Smooth muscle cell (in vitro differentiated cells): ENCODE measurements around the gene TULP3. TPM values are rescaled to one million over a fixed set of nuclear protein-coding genes. Genes with fewer than 3 reads are reported as not detected.

Source experiments
- DNase-seq: peaks from one replicate; lab custom pipeline; 2025; ENCODE audit not compliant: unreplicated experiment; lab: John Stamatoyannopoulos, UW
- H2AFZ ChIP-seq: fragments of 200-600 bp; sonication (generic); 2 replicates; pipeline ENCODE4 v1.6.0; 2016; ENCODE audit warnings: antibody characterized with exemption, low read depth, mild to moderate bottlenecking
- H3F3A ChIP-seq: fragments of 200-600 bp; sonication (generic); 2 replicates; pipeline ENCODE4 v1.6.0; 2017; ENCODE audit warnings: antibody characterized with exemption, low read depth
- H3K27ac ChIP-seq: fragments of 200-600 bp; sonication (generic); 2 replicates; pipeline ENCODE4 v1.5.1; 2016; ENCODE audit warnings: low read depth, mild to moderate bottlenecking
- H3K27me3 ChIP-seq: fragments of 200-600 bp; sonication (generic); 2 replicates; pipeline ENCODE4 v1.6.1; 2016; ENCODE audit warnings: low read depth, mild to moderate bottlenecking
- H3K36me3 ChIP-seq: fragments of 200-600 bp; sonication (generic); 2 replicates; pipeline ENCODE4 v1.5.1; 2016; ENCODE audit warnings: low read depth
- H3K4me1 ChIP-seq: fragments of 200-600 bp; sonication (generic); 2 replicates; pipeline ENCODE4 v1.5.1; 2016; ENCODE audit warnings: low read depth
- H3K4me2 ChIP-seq: fragments of 200-600 bp; sonication (generic); 2 replicates; pipeline ENCODE4 v1.6.0; 2016; ENCODE audit warnings: mild to moderate bottlenecking
- H3K4me3 ChIP-seq: fragments of 200-600 bp; sonication (generic); 2 replicates; pipeline ENCODE4 v1.5.1; 2016; ENCODE audit warnings: mild to moderate bottlenecking
- H3K79me2 ChIP-seq: fragments of 200-600 bp; sonication (generic); 2 replicates; pipeline ENCODE4 v1.6.0; 2016; ENCODE audit warnings: low read depth, mild to moderate bottlenecking
- H3K9ac ChIP-seq: fragments of 200-600 bp; sonication (generic); 2 replicates; pipeline ENCODE4 v1.6.0; 2016; ENCODE audit warnings: low read depth
- H3K9me3 ChIP-seq: fragments of 200-600 bp; sonication (generic); replicated peaks from 2 replicates; pipeline ENCODE4 v1.5.1; 2016; ENCODE audit warnings: low read depth
- H4K20me1 ChIP-seq: fragments of 200-600 bp; sonication (generic); 2 replicates; pipeline ENCODE4 v1.6.0; 2016; ENCODE audit warnings: low read depth
- CTCF ChIP-seq: fragments of 200-600 bp; sonication (generic); IDR thresholded peaks from 2 replicates; pipeline ENCODE4 v1.5.1; 2017; ENCODE audit warnings: borderline replicate concordance, mild to moderate bottlenecking, antibody characterized with exemption; ENCODE audit not compliant: insufficient read depth, poor library complexity, severe bottlenecking
- WGBS: methylation state at CpG from one replicate; pipeline ENCODE4 v1.1.7; 2016; ENCODE audit warnings: low lambda C conversion rate; 5-methylcytosine and 5-hydroxymethylcytosine counted together
- polyA plus RNA-seq: library from polyadenylated mRNA; unstranded; fragments of >200 nt; fragmentation: Nextera tagmentation; extraction: Ambion mirVana; gene quantifications from 2 replicates; pipeline ENCODE4 v1.2.1, GENCODE V29; 2016
- total RNA-seq: library from RNA; depleted of rRNA; stranded (reverse); fragments of >200 nt; gene quantifications from 2 replicates; pipeline ENCODE4 v1.2.3, GENCODE V29; 2014

TULP3 gene
- total and polyA plus RNA-seq, 2 experiments from 2014 or later = 33.7 to 40.6 TPM

- H3K36me3 ChIP-seq = no peaks in the 10 kb centered on the region
- H3K9ac ChIP-seq = no peak overlapping the region
- no peak overlapping the region for H3K4me3 ChIP-seq
- no peak for TF ChIP-seq CTCF
- no peaks in the 10 kb centered on the region for H3K79me2 ChIP-seq
- H2AFZ ChIP-seq = no peak overlapping the region
- peaks cover 5% of the 10 kb centered on the region for H3F3A ChIP-seq
- no peaks in the 10 kb centered on the region for H3K27me3 ChIP-seq
- H4K20me1 ChIP-seq = no peaks in the 10 kb centered on the region
- no peak for DNase-seq
- no peaks in the 10 kb centered on the region for H3K9me3 ChIP-seq
- WGBS = 83% methylated on average over 8 of the region's 8 CpGs
- H3K27ac ChIP-seq = no peak overlapping the region
- H3K4me1 ChIP-seq = no peaks in the 10 kb centered on the region
- no peak overlapping the region for H3K4me2 ChIP-seq
Measured at GRCh38 chr12:2941524-2941923, 50.8 kb downstream of the TULP3 start.

DNA sequence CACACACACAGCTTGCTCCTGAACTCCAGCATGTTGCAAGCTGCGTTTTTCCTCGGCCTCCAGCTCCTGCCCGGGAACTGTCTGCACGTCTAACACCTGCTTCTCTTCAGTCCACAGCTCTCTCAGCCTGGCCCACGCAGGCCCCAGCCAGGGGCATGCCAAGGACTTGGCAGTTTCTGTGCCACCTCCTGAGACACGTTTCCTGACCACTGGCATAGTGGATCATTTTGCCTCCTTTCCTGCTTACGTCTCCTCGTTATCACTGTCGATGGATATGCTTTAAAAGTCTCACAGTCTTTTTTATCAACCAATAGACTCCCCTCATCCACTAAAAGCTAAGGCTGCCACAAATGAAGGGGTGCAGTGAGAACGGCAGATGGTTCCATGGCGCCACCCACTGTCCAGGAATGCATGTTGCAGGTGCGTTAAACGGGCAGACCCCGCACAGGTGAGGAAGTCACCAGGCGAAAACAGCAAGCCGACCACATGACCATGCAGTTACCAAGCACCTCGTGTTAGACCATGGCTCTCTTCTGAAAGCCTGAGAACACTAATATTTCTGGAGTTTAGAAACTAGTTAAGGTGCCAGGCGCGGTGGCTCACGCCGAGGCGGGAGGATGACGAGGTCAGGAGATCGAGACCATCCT is 53.8 kb downstream of the TULP3 start:
- Histone ChIP-seq H3K36me3 (no peaks in the 10 kb centered on the region), H2AFZ (no peak overlapping the region), H3K9me3 (no peaks in the 10 kb centered on the region), H3K27ac (no peak overlapping the region), H3K79me2 (no peaks in the 10 kb centered on the region), H4K20me1 (no peaks in the 10 kb centered on the region), H3K27me3 (no peaks in the 10 kb centered on the region), H3K4me2 (peak overlapping the region; percentile 44), H3K4me3 (no peak overlapping the region), H3K4me1 (no peaks in the 10 kb centered on the region), H3K9ac (no peak overlapping the region), H3F3A (peaks cover 5% of the 10 kb centered on the region)
- WGBS = 44% methylated on average over 24 of the region's 24 CpGs
- DNase-seq = no peak
- TF ChIP-seq CTCF = peak; percentile 53

- DNase-seq = no peak
- H3F3A ChIP-seq = no peaks in the 10 kb centered on the region
- 86% methylated on average over 4 of the region's 4 CpGs for WGBS
- no peaks in the 10 kb centered on the region for H4K20me1 ChIP-seq
- no peak overlapping the region for H3K4me2 ChIP-seq
- TF ChIP-seq CTCF = no peak
- H3K9me3 ChIP-seq = no peaks in the 10 kb centered on the region
- no peak overlapping the region for H3K4me3 ChIP-seq
- no peak overlapping the region for H3K27ac ChIP-seq
- H2AFZ ChIP-seq = no peak overlapping the region
- H3K36me3 ChIP-seq = no peaks in the 10 kb centered on the region
- no peaks in the 10 kb centered on the region for H3K79me2 ChIP-seq
- no peak overlapping the region for H3K9ac ChIP-seq
- H3K4me1 ChIP-seq = no peaks in the 10 kb centered on the region
- no peaks in the 10 kb centered on the region for H3K27me3 ChIP-seq
Measured at GRCh38 chr12:2949411-2949810, 58.7 kb downstream of the TULP3 start.

DNA sequence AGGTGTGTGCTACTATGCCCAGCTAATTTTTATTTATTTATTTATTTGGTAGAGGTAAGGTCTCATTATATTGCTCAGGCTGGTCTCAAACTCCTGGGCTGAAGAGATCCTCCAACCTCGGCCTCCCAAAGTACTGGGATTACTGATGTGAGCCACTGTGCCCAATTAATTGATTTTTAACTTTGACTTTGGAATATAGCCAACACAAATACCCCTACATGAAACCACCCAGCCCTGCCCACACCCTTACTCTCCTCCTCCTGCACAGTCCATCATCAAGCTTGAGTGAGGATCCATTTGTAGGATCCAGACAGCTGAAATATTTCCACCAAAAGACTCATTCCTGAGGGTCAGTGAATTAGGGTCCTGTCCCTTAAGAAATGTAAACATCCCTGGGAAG is 65.2 kb downstream of the TULP3 start:
- Histone ChIP-seq H3K4me1 (peaks cover 19% of the 10 kb centered on the region), H3K4me3 (no peak overlapping the region), H4K20me1 (peaks cover 7% of the 10 kb centered on the region), H2AFZ (no peak overlapping the region), H3F3A (peaks cover 12% of the 10 kb centered on the region), H3K27ac (no peak overlapping the region), H3K9me3 (no peaks in the 10 kb centered on the region), H3K27me3 (no peaks in the 10 kb centered on the region), H3K79me2 (no peaks in the 10 kb centered on the region), H3K36me3 (no peaks in the 10 kb centered on the region), H3K4me2 (no peak overlapping the region), H3K9ac (no peak overlapping the region)
- 96% methylated on average over 1 of the region's 1 CpG for WGBS
- no peak for DNase-seq
- no peak for TF ChIP-seq CTCF
